ENCODE measurements around the gene ARFGEF2.

The ARFGEF2 gene

DNA sequence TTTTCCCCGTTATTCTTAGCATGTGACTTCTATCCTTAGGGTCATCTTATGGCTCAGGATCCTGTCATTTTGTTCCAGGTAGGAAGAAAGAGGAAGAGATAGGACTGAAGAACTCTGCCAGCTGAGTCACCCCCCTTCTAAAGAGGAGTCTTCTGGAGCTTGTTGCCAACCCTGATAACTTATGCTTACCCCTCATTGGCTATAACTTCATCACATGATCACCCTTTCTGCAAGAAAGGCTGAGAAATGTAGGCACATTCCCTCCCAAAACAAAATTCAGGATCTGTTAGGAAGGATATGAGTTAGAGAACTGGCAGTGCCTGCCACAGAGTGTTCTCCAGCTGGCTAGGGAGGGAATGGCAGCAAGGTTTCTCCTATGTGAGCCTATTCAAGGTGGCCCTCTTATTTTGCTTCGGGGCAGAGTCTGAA is 35.6 kb downstream of the ARFGEF2 start:
- TF ChIP-seq CTCF (IDR thresholded peaks at IDR 0.05; ENCODE audit: low read depth, low read length) = no peak
- in situ Hi-C loops (cut with HindIII; ENCODE audit: low sequenced_read_pairs) = no loop called here
- no peak overlapping the region for H3K4me3 ChIP-seq (ENCODE audit: low read depth, low read length)
- no peak for DNase-seq (ENCODE audit: low read depth, low spot score)

- TF ChIP-seq CTCF (IDR thresholded peaks at IDR 0.05; ENCODE audit: low read depth, low read length) = no peak
- H3K4me3 ChIP-seq (ENCODE audit: low read depth, low read length) = no peak overlapping the region
- DNase-seq (ENCODE audit: low read depth, low spot score) = no peak
- in situ Hi-C loops (cut with HindIII; ENCODE audit: low sequenced_read_pairs) = no loop called here
Observed at GRCh38 chr20:48957533-48957932, 36.0 kb downstream of the ARFGEF2 start.

GRCh38 chr20:48958743-48959142 is 37.2 kb downstream of the ARFGEF2 start:
- no peak overlapping the region for H3K4me3 ChIP-seq (ENCODE audit: low read depth, low read length)
- no peak for TF ChIP-seq CTCF (IDR thresholded peaks at IDR 0.05; ENCODE audit: low read depth, low read length)
- in situ Hi-C loops (cut with HindIII; ENCODE audit: low sequenced_read_pairs) = no loop called here
- DNase-seq (ENCODE audit: low read depth, low spot score) = no peak

GRCh38 chr20:48959899-48960550 is 38.5 kb downstream of the ARFGEF2 start:
- H3K4me3 ChIP-seq (ENCODE audit: low read depth, low read length) = no peak overlapping the region
- TF ChIP-seq CTCF (IDR thresholded peaks at IDR 0.05; ENCODE audit: low read depth, low read length) = no peak
- in situ Hi-C loops (cut with HindIII; ENCODE audit: low sequenced_read_pairs) = no loop called here
- no peak for DNase-seq (ENCODE audit: low read depth, low spot score)

DNA sequence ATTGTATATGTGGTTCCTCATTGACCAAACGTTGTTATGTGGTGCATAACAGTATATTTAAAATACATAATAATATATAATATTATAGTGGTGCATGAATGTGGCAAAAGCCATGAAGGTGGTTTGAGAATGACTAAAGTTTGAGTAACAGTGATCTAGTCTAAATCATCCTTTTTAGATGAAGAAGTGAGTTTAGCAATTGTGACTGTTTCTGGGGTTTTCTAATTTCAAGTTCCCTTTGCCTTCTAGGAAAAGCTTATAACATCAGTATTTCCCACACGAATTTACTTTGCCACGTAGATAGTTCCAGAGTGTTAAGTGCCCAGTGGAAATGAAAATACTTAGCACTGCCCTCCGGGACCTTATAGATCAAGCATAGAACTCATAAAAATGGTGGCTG is 40.9 kb downstream of the ARFGEF2 start:
- H3K4me3 ChIP-seq (ENCODE audit: low read depth, low read length) = no peak overlapping the region
- no peak for DNase-seq (ENCODE audit: low read depth, low spot score)
- in situ Hi-C loops (cut with HindIII; ENCODE audit: low sequenced_read_pairs) = no loop called here
- no peak for TF ChIP-seq CTCF (IDR thresholded peaks at IDR 0.05; ENCODE audit: low read depth, low read length)

DNA sequence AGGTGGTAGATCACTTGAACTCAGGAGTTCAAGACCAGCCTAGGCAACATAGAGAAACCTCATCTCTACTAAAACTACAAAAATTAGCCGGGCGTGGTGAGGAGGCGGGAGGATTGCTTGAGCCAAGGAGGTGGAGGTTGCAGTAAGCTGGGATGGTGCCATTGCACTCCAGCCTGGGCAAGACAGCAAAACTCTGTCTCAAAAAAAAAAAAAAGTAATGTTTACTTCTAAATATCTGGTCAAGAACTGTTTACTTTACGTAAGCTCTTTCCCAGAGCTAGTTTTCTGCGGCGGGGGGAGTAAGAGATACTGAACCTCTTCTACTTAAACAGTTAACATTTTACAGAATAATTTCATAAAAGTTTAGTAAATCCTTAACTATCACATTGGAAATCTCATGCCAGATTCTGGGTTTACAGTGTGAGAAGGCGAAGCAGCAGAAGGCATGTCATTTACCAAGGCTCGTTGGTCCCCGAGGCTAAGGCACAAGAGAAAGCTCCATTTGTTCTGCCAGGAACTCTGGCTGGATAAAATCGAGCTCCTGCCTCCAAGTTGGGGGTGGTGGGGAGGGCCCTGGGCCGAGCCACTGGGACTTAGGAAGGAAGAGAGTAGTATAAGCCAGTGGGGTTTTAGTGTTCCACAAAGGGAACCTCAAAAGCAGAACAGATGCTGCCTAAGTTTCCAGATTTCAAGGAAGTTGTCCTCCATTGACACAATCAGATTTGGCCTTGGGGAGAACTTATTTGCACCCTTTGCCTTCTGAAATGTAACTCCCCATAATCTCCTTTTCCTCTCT is 41.7 kb downstream of the ARFGEF2 start:
- DNase-seq (ENCODE audit: low read depth, low spot score) = no peak
- no peak overlapping the region for H3K4me3 ChIP-seq (ENCODE audit: low read depth, low read length)
- in situ Hi-C loops (cut with HindIII; ENCODE audit: low sequenced_read_pairs) = no loop called here
- TF ChIP-seq CTCF (IDR thresholded peaks at IDR 0.05; ENCODE audit: low read depth, low read length) = no peak
